ENCODE data around the gene MLST8.

Gene MLST8

DNA sequence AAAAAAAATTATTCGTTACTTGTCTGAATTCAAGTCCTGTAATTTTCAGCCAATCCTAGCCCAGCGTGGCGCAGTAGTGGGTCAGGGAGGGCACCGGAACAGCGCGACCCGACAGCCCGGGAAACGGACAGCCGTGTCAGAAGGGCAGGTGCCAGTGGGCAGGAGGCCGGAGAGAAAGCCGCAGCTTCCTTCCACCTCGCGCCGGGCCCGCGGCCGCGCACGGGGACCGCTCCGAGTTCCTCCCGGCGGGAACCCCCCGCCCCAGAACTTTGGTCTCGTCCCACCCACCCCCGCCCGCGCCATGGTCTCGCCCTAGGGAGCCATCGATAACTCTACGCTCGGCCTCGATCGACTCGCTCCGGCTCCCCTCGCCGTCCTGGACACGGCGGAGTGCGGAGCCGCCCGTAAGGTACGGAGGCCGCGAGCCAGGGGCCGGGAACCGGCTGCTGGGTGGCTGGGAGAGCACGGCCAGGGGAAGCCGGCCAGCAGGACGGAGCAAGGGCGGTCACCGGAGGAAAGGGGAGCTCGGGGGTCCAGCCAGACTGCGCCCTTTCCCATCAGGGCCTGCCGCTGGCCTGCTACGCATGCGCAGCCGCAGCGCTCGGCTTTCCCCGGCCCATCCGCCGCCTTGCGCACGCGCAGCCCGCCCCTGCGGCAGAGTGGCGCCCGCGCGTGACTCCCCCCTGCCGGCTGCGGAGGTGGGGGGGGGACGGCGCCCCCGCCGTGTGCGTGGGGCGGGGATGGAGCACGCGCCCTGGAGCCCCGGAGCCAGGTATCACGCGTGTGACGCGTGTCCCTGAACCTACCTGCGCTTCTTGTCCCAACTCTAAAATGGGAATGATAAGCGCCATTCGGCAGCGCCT is at the start of gene MLST8:
Gene MLST8 (plus strand): TSS at position 351 of the 863 bp plus-strand sequence. CDS start 632 bp downstream, outside the sequence.
- DNase-seq, result peak; percentile 89 to 94

DNA sequence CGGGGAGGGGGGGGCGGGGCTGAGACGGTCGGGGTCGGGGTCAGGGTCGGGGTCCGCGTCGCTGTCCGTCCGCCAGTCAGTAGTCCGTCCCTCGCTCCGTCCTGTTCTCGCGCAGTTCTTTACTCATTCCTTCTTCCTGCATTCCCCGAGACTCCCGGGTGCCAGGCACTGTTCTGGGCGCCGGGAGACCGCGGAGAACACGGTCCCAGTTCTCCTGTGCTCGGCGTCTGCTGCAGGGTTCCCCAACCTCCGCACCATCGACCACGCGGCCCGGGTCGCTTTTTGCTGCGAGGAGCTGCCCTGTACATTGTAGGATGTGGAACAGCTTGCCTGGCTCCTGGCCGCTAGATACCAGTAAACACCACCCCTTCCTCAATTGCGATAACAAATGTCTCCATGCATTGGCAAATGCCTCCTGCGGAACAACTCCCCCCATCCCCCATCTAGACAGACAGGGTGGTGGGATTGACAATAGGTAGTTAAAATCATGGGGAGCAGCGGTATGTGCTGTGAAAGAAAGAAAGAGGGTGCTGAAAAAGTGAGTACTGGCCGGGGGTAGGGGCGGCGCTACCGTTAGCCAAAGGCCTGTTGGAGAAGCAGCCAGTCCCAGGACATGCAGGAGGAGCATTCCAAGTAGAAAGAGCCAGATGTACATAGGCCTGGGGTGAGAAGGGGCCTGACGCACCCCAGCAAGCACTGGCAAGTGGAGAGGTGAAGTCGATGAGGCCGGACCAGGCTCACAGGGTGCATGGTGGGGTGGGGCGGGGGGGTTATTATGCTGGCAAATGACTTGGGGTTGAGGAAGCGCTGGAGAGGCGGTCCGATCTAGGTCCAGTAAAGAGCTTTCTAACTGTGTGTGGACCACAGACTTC is 49.0 kb upstream of the MLST8 start:
- no peak for DNase-seq

DNA sequence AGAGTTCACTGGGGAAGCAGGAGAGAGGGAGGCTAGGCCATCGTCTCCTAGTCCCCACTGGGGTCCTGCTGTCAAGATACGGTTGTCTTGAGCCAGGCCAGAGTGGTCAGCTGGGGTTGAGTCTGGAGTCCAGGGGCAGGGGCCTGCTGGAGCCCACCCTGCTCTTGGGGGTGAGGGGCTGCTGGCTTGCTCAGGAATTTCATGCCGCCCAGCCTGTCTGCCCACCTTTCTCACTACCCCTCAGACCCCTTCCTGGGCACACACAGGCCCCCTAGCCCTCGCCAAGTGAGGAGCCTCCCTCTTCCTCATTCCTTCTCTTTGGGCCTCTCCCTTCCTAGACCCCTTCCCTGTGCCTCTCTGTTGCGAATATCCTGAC is 48.4 kb upstream of the MLST8 start:
- DNase-seq, result no peak

DNA sequence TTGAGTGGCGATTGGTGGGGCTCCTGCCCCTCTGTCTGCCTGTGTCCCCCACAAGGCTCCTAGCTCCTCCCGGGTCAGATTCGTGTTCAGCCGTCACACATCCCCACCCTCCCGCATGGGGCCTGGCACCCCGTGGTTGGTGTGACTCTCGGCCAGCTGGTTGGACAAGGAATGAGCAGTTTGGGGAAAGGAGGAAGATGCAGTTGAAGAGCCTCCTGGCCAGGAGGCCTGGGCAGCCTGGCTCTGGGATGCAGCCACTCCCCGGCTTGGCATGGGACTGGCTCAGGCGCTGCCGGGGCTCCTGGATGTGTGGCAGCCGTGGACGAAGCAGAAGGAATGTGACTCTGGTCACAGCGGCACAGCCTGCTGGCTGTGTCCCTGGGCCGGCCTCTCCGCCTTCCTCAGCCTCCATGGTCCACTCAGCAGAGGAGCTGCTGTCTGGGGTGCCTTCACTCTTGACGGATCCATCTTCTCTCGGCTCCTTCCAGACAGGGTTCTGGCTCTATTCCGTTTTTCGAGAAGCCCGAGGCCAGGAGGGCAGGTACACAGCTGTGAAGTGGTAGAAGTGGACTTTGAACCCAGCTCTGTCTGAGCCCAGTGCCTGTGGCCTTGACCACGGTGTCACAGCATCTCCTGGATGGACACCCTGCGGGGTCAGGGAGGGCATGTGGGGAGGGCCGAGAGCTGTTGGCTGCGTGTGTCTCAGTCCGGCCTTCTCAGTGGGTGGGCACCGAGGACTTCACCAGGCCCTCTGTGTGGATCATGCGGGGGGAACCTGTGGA is 47.6 kb upstream of the MLST8 start:
- no peak for DNase-seq

DNA sequence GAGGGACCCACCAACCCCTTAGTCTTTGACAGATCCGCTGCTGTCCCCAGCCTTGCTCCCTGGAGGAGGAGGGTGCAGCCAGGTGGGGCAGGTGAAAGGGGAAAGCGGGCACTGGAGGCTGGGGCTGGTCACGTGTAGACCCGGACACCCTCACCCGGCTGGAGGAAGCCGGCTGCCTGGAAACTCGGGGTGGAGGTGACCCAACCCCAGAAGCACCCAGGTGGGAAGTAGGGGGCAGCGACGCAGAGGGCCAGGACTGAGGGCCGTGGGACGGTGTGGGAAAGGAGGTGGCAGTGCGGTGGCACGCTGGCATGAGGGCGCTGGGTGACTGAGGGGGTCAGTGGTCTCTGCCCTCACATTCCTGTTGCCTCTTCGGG is 47.0 kb upstream of the MLST8 start:
- no peak for DNase-seq

- DNase-seq, result no peak
Measured at GRCh38 chr16:2159175-2159838, 45.9 kb upstream of the MLST8 start.

DNA sequence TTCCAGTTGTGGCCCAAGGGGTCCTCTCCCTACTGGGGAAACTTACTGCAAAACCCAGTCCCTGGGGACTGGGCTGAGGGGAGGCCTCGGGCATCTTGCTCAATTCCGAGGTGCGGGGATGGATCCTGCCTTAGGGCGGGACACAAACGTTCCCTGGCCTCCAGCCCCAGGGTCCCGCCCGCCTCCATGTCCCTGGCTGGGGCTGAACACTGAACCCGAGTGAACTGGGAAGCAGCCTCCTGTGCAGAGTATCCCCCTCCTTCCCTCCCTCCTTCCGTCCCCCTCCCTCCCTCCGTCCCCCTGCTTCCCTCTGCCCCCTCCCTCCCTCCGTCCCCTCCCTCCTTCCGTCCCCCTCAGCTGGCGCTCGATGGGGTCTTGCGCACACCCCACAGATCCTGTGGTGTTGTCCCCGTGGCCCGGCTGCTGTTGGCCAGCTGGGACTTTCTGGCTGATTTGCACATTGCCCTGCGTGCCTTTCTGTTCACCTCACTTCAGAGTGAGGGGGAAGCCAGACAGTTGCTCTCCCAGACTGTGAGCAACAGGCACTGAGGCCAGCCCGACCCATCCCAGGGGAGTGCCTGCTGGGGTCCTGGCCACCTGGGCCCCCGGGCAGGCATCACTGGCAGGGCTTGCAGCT is 44.2 kb upstream of the MLST8 start:
- no peak for DNase-seq

DNA sequence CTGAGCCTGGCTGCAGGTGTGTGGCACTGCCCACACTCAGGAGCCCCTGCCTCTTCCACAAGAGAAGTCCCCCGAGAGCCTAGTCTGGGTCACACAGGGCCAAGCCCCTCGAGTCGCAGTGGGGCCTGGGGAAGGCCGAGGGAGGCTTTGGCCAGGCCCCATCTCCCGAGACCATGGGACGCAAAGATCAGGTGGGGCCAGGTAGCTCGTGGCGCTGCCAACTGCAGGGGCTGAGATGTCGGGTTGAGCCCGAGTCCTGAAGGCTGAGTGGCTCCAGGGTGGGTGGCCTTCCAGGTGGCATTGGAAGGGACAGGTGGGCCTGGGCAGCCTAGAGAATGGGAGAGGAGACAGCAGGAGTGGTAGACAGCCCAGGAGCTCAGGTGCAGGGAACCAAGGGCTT is 43.3 kb upstream of the MLST8 start:
- DNase-seq, result no peak

DNA sequence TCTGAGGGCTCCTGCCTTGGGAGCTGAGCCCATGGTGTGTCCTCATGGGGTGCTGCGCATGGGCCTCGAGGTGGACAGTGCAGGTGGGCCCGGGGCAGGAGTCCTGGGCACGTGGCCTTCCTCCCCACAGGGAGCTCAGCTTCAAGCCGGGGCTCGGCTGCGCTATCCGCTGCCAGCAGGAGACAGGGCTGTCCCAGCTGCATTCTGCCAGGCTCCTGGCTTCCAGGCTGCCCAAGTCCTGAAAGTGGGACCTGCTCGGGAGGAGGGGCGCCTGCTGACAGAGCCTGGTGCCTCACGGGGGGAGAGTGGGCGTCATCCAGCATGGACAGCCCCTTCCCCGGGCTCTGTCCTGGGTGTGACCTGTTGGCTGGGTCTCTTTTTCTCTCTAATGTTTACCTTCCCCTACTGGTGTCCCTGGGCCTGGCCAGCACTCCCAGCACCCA is 42.6 kb upstream of the MLST8 start:
- DNase-seq, result no peak

DNA sequence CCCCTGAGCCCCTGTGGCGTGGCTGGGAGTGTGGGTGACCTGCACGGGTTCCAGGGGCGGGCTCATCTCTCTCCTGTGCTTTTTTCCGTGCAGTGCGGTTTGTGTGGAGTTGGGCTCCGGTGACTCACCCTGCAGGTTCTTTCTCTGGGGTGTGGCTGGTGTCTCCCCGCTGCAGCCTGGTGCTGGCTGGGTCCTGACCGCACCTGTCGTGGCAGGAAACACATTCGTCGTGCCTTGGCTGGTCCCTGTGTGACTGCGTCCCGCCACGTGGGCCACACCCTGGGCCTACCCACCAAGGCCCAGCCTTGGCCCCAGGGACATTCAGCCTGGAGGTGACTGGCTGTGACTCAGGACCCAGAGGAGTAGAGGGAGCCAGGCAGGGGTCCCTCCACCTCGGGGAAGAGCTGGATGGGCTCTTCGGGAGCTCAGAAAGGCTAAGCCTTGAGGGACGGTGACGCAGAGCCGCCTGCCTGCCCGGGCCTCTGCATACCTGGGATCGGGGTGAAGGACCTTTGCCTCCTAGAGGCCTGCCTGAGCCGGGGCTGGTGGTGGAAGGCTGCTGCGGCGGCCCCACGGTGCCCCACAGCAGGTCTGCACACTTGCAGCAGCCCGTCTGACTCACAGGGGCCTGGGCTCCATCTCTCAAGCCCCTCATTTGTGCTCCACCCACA is 41.9 kb upstream of the MLST8 start:
- DNase-seq, result peak in 1 of 2 donors; percentile 20

DNA sequence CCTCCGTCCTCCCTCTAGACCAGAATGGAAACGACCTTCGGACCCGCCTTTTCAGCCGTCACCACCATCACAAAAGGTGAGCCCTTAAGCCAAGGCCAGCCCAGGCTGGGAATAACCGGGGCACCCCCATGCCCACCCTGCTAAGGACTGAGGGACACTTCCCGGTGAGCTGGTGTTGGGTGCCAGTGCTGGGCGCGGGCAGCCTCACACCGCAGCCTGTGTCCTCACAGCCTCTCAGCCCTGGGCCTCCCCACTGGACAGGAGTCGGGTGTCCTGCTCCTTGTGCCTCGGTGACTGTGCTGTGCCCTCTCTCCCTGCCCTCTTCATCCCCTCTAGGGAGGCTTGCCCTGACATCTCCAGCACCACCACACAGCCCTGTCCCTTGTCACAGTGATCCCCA is 39.4 kb upstream of the MLST8 start:
- no peak for DNase-seq

GRCh38 chr16:2166263-2167067 is 38.8 kb upstream of the MLST8 start:
- DNase-seq, result no peak

DNA sequence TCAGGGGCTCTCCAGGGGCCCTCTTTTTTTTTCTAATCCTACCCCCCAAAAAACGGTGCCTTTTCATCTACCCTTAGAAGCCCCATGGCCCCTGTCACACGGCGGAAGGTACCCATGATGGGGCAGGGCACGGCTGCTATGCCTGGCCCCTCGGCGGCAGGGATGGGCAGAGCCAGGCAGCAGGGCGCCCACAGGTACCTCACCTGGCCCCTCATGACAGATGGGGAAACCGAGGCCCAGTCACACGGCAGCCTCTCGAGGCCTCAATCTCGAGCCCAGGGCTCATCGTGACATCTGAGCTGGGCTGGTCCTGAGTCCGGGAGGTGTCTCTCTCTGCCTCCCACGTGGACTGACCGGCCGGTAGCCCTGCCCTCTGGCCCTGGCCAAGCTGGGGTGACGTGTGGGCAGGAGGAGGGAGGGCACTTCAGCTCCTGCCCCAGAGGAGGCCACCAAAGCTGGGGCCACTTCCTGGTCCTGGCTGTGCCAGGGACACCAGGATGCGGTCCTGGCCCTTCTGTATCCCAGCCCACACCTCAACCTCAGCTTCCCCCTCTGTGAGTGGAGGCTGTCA is 38.1 kb upstream of the MLST8 start:
- no peak for DNase-seq

DNA sequence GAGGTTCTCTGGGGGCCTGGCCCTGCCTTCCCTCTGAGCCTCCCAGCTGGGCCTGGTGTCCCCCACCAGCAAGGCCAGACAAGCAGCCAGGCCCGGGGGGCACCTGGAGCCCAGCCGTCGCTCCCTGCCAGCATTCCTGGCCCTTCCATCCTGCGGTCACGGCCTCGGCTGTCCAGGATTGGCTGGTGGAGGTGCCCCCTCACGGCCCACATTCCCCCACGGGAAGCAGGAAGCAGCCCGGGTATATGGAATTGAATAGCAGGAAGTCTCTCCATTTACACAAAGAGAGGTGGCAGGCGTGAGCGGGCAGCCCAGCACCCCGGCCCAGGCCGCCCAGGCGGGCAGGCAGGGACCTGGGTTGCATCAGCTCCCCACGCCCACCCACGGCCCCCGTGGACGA is 35.2 kb upstream of the MLST8 start:
- no peak for DNase-seq

- DNase-seq, result no peak
Measured at GRCh38 chr16:2170587-2171435, 34.4 kb upstream of the MLST8 start.

DNA sequence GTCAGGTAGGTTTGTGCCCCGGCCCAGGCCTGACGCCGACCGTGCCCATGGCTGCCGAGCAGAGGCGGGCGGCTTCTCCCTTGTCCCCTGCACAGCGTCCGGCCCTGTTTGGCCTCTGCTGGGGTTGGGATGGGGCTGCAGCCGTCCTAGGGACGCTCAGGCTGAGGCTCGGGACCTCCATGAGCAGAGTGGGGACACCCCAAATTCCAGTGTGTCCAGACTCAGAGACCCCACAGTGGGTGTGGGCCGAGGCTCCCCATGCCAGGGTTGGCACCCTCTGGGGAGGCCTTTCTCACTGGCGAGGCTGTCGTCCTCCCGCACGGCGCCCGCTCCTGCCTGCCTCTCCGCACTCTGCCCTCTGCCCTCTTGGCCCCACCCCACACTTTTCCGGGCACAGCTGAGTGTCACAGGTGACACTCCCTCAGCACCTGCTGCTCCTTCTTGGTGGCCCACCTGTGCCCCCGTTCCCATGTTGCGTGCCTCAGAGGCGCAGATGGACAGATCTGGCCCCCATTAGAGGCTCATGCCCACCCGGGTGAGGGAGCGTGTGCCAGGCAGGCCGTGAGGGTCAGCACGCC is 33.6 kb upstream of the MLST8 start:
- DNase-seq, result no peak

DNA sequence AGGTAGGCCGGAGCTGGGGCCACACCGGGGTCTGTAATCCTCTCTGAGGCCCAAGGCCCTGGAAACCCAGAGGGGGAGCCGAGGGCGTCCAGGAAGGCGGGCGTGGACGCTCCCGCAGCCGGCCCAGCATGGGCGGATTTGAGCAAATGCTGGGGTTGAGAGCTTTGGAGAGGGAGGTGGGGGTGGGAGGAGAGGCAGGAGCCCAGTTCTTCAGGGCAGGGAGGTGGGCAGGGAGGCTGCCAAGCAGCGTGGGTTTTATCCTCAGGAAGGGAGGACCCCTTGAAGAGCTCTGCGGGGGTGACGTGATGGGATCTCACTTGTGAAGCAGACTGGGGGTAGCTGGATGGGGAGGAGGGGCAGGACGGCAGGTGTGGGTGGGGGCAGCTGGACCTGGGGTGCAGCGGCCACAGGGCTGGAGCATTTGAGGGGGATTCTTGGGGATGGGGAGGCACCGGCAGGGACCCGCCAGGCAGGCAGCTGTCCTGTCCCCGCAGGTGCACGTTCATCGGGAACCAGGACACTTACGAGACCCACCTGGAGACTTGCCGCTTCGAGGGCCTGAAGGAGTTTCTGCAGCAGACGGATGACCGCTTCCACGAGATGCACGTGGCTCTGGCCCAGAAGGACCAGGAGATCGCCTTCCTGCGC is 32.4 kb upstream of the MLST8 start:
- DNase-seq, result no peak

DNA sequence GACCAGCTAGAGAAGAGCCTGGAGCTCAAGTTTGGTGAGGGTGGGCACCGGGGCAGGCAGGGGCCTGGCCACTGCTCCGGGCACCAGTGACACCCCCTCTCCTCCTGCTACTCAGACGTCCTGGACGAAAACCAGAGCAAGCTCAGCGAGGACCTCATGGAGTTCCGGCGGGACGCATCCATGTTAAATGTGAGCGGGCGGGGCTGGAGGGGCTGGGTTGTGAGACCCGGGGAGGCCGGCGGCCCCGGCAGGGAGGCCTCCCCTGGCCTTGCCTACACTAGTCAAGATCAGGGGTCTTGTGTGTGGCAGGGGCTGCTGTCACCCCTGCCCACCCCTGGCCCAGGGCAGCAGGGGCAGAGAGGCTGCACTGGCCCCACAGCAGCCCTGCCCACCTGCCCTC is 31.9 kb upstream of the MLST8 start:
- DNase-seq, result no peak
